Tibial nerve (tissue), 4 donors: ENCODE measurements around the gene CALHM3. TPM values are rescaled to one million over a fixed set of nuclear protein-coding genes. Genes with fewer than 3 reads are reported as not detected.
"Not testable (repeated sequence)": the region's sequence is repeated elsewhere in the genome, so short reads cannot be mapped to it uniquely, and the experiment has no call there.

Experiments used
- DNase-seq, 2 donors: peaks; one replicate each; pipeline ENCODE4 v3.0.0-alpha.2; 2019; ENCODE audit warnings: low spot score in 2 of 2
- H3K27ac ChIP-seq, 4 donors: fragments of 200-600 bp; sonication (generic) in 3 of 4; one replicate each; pipeline ENCODE4 v1.5.1; 2017 to 2019; ENCODE audit warnings: mild to moderate bottlenecking in 1 of 4
- H3K27me3 ChIP-seq, 2 donors: fragments of 200-600 bp; sonication (generic) in 1 of 2; one replicate each; pipeline versions ENCODE4 v1.5.1 to v1.6.0; 2017 to 2019
- H3K36me3 ChIP-seq, 3 donors: fragments of 200-600 bp; sonication (generic); one replicate each; pipeline ENCODE4 v1.5.1; 2018 to 2019
- H3K4me1 ChIP-seq, 4 donors: fragments of 200-600 bp; sonication (generic) in 3 of 4; one replicate each; pipeline ENCODE4 v1.5.1; 2017 to 2019
- H3K4me3 ChIP-seq, 4 donors: fragments of 200-600 bp; sonication (generic) in 3 of 4; one replicate each; pipeline ENCODE4 v1.5.1; 2017 to 2019; ENCODE audit warnings: mild to moderate bottlenecking in 1 of 4, moderate library complexity in 1 of 4
- H3K9me3 ChIP-seq, 4 donors: fragments of 200-600 bp; sonication (generic) in 3 of 4; one replicate each; pipeline ENCODE4 v1.5.1; 2017 to 2019
- CTCF ChIP-seq, 5 experiments: fragments of 200-600 bp in 3 of 5; fragments of 450-650 bp in 2 of 5; sonication (generic) in 3 of 5; IDR thresholded peaks; one replicate each; pipeline ENCODE4 v1.5.1; 2016 to 2019; ENCODE audit warnings: antibody characterized with exemption in 5 of 5, mild to moderate bottlenecking in 3 of 5, moderate library complexity in 2 of 5
- EP300 ChIP-seq, 2 donors: sonication (generic); formaldehyde crosslinking; IDR thresholded peaks; one replicate each; pipeline ENCODE4 v1.6.1; 2017; ENCODE audit warnings: antibody characterized with exemption in 2 of 2, mild to moderate bottlenecking in 1 of 2
- POLR2A ChIP-seq, 2 donors: fragments of 450-650 bp; IDR thresholded peaks; one replicate each; pipeline ENCODE4 v1.6.1; 2017; ENCODE audit warnings: antibody characterized with exemption in 2 of 2, mild to moderate bottlenecking in 2 of 2, moderate library complexity in 2 of 2
- WGBS, 2 donors: methylation state at CpG; one replicate each; pipeline ENCODE4 v1.1.5; 2018; 5-methylcytosine and 5-hydroxymethylcytosine counted together
- total RNA-seq, 4 donors: library from RNA; depleted of rRNA; stranded (reverse); fragments of >200 nt; gene quantifications; one replicate each; pipeline ENCODE4 v1.1.0, GENCODE V29; 2016

Gene CALHM3
- total RNA-seq, 4 donors from 2014 or later, result not detected

DNA sequence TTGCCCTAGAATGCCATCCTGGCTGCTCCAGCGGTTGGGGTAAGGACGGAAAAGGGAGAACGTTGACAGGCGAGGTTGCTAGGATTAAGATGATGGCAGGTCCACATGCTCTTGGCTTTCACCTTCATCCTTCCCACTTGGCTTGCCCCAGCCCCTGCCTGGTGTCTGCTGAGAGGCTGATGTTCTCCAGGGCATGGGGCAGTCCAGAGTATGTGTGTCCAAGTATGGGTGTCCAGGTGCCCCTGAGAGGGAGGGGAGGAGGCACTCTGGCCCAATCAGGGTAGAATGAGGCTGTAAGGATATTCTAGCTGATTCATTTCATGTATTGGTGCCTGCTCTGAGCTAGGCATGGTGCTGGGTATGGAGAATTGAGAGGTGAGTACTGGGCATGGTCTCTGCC is 27.0 kb upstream of the CALHM3 start:
- Histone ChIP-seq H3K27ac (no peak overlapping the region), H3K4me3 (no peak overlapping the region), H3K9me3 (no peaks in the 10 kb centered on the region), H3K36me3 (no peaks in the 10 kb centered on the region), H3K27me3 (no peaks in the 10 kb centered on the region), H3K4me1 (peaks cover 0 to 5% (median 0%) of the 10 kb centered on the region in 4 donors)
- no peak for DNase-seq
- TF ChIP-seq CTCF (IDR thresholded peaks at IDR 0.05) (no peak), POLR2A (IDR thresholded peaks at IDR 0.05) (no peak), EP300 (IDR thresholded peaks at IDR 0.05) (no peak)
- WGBS, 2 donors, result 88 to 90% methylated on average over 4 of the region's 4 CpGs

- H3K4me1 ChIP-seq, result peaks cover 0 to 5% (median 0%) of the 10 kb centered on the region in 4 donors
- H3K9me3 ChIP-seq, result no peaks in the 10 kb centered on the region
- no peaks in the 10 kb centered on the region for H3K36me3 ChIP-seq
- TF ChIP-seq POLR2A (IDR thresholded peaks at IDR 0.05) (no peak), CTCF (IDR thresholded peaks at IDR 0.05) (no peak), EP300 (IDR thresholded peaks at IDR 0.05) (no peak)
- 57 to 61% methylated on average over 10 of the region's 10 CpGs for WGBS, 2 donors
- H3K27me3 ChIP-seq, result peaks cover 0 to 6% of the 10 kb centered on the region in 2 donors
- no peak overlapping the region for H3K27ac ChIP-seq
- H3K4me3 ChIP-seq, result no peak overlapping the region
- DNase-seq, result no peak
Observed at GRCh38 chr10:103504181-103504783, 25.2 kb upstream of the CALHM3 start.

GRCh38 chr10:103503777-103504176 is 24.7 kb upstream of the CALHM3 start:
- not testable (repeated sequence) for H3K36me3 ChIP-seq, H3K27ac ChIP-seq, H3K4me1 ChIP-seq, H3K4me3 ChIP-seq, DNase-seq, H3K9me3 ChIP-seq
- peaks cover 0 to 11% of the 10 kb centered on the region in 2 donors for H3K27me3 ChIP-seq
- WGBS, 2 donors, result 94 to 99% methylated on average over 6 of the region's 6 CpGs

DNA sequence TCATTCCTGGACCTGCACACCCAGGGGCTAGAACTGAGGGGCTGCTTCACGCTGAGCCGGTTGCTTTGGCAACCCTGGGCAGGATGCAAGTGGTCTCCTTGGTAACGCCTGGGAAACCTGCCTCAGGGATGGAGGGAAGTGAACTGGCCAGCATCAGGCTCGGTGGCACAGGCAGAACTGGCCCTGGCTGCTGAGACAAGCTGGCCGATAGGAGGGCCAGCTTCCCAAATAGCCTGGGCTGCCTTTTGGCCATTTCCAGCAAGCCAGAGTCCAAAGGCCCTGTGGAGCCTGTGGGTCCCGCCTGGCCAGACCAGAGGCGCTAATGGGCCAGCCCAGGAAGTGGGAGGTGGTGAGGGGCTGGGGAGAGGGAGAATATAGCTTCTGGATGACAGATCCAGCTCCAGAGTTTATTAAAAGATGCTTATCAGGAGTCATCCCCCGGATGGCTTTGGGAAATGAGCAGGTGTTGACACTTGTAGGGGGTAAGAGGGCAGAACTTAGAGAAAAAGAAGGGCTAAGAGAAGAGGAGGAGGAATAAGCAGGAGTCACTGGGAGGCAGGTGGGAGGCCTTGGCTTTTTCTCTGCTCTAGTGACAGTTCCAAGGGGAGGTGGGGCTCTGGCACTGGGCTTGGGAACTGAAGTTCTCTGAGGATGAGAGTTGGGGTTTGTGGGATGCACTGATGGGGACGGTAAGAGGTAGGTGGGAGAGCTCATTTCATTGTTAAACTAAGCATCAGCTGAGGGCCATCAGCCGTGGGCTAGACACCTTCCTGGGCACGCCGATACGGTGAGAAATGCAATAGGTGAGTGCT is 24.0 kb upstream of the CALHM3 start:
- no peak for DNase-seq
- H3K27me3 ChIP-seq, result peaks cover 0 to 11% of the 10 kb centered on the region in 2 donors
- H3K9me3 ChIP-seq, result no peaks in the 10 kb centered on the region
- TF ChIP-seq POLR2A (IDR thresholded peaks at IDR 0.05), result no peak
- TF ChIP-seq EP300 (IDR thresholded peaks at IDR 0.05), result no peak
- TF ChIP-seq CTCF (IDR thresholded peaks at IDR 0.05), result no peak
- no peak overlapping the region for H3K27ac ChIP-seq
- H3K4me1 ChIP-seq, result peaks cover 0 to 5% (median 0%) of the 10 kb centered on the region in 4 donors
- no peak overlapping the region for H3K4me3 ChIP-seq
- H3K36me3 ChIP-seq, result no peaks in the 10 kb centered on the region
- WGBS, 2 donors, result 71 to 72% methylated on average over 12 of the region's 13 CpGs

GRCh38 chr10:103501186-103501585 is 22.1 kb upstream of the CALHM3 start:
- DNase-seq, result no peak
- Histone ChIP-seq H3K9me3 (no peaks in the 10 kb centered on the region), H3K36me3 (no peaks in the 10 kb centered on the region), H3K27ac (no peak overlapping the region), H3K27me3 (peaks cover 0 to 17% of the 10 kb centered on the region in 2 donors), H3K4me1 (peaks cover 0 to 5% (median 0%) of the 10 kb centered on the region in 4 donors), H3K4me3 (no peak overlapping the region)
- WGBS, 2 donors, result 83 to 88% methylated on average over 3 of the region's 3 CpGs
- TF ChIP-seq CTCF (IDR thresholded peaks at IDR 0.05) (no peak), EP300 (IDR thresholded peaks at IDR 0.05) (no peak), POLR2A (IDR thresholded peaks at IDR 0.05) (no peak)
